T follicular helper cell (primary cell): Measurements from ENCODE around the gene PRUNE1.

Experiments
- DNase-seq: peaks from one replicate; pipeline ENCODE4 v3.0.0-alpha.2; 2020; ENCODE audit warnings: low read depth

The PRUNE1 gene

GRCh38 chr1:151050051-151050688, 41.9 kb downstream of the PRUNE1 start:
- no peak for DNase-seq

- DNase-seq, result no peak
These were observed 43.2 kb downstream of the PRUNE1 start for GRCh38 chr1:151051356-151052009.

GRCh38 chr1:151054971-151055547, 46.8 kb downstream of the PRUNE1 start:
- DNase-seq, result no peak

- DNase-seq, result no peak
These were observed 47.3 kb downstream of the PRUNE1 start for GRCh38 chr1:151055581-151055980.

- no peak for DNase-seq
These were observed 47.9 kb downstream of the PRUNE1 start for GRCh38 chr1:151056149-151056548.

- no peak for DNase-seq
These were observed 50.4 kb downstream of the PRUNE1 start for GRCh38 chr1:151058692-151059091.

- DNase-seq, result peak; percentile 72
These were observed 51.1 kb downstream of the PRUNE1 start, which contains the start of gene CDC42SE1 for GRCh38 chr1:151059109-151060006. TSS of gene CDC42SE1 (minus strand) at chr1:151059622. CDS start at chr1:151055730, 3,892 bp downstream.

GRCh38 chr1:151060007-151060656, 51.9 kb downstream of the PRUNE1 start, which contains the start of gene MLLT11:
TSS of gene MLLT11 (plus strand) at chr1:151060397. CDS start at chr1:151067225, 6,828 bp downstream.
- no peak for DNase-seq

- DNase-seq, result no peak
These were observed 52.6 kb downstream of the PRUNE1 start for GRCh38 chr1:151060657-151061421.

- no peak for DNase-seq
These were observed 53.5 kb downstream of the PRUNE1 start for GRCh38 chr1:151061704-151062103.

GRCh38 chr1:151062741-151063371, 54.6 kb downstream of the PRUNE1 start:
- no peak for DNase-seq

- no peak for DNase-seq
These were observed 56.9 kb downstream of the PRUNE1 start for GRCh38 chr1:151065089-151065645.

- no peak for DNase-seq
These were observed 58.9 kb downstream of the PRUNE1 start for GRCh38 chr1:151067185-151067584.

GRCh38 chr1:151069103-151069486, 60.8 kb downstream of the PRUNE1 start:
- no peak for DNase-seq

- DNase-seq, result peak; percentile 83
These were observed 62.4 kb downstream of the PRUNE1 start, which contains the start of gene GABPB2 for GRCh38 chr1:151070474-151071276. TSS of gene GABPB2 (plus strand) at chr1:151070761. CDS start at chr1:151088190, 17,429 bp downstream.

GRCh38 chr1:151072224-151072623, 64.0 kb downstream of the PRUNE1 start:
- no peak for DNase-seq
